Measurements from ENCODE around the gene PTCRA.

PTCRA gene

DNA sequence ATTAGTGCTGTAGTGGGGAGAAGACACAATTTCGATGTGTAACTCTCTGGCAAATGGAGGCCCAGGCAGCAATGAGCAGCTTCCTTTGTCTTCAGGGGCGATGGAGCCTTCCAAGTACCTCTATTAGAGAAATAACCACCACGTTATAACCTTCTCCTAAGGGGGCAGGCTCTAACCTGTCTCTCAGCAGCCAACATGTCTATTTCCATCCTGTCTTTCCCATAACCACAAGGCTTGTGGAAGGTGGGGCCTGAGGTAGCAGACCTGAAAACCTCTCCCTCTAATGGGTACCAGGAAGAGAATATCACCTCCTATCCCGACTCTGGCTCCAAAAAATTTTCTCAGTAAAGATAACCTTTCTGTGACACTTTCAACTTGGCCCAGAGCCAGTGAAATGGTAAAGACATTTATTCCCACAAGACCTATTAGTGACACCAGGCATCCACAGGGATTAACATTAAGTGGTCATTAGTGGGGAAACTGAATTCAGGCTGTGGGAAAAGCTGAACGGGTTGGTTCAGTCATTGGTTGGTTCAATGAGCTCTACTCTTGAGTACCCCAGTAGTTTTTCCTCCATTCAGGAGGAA lies 59.2 kb downstream of the PTCRA start:
- DNase-seq, result no peak
